B cell (primary cell): Measurements from ENCODE around the gene XRCC3.

Source experiments
- EZH2 ChIP-seq: IDR thresholded peaks from 2 replicates; pipeline ENCODE4 v1.6.1; 2012; ENCODE audit warnings: borderline replicate concordance, low read depth, mild to moderate bottlenecking, moderate library complexity, low read length; ENCODE audit not compliant: insufficient read depth, poor library complexity, severe bottlenecking
- TF ChIP-seq, protein P1 (sequence below): fragments of 200-600 bp; IDR thresholded peaks from one replicate; pipeline ENCODE4 v1.8.0; 2022; ENCODE audit warnings: antibody characterized with exemption, mild to moderate bottlenecking

DNA sequence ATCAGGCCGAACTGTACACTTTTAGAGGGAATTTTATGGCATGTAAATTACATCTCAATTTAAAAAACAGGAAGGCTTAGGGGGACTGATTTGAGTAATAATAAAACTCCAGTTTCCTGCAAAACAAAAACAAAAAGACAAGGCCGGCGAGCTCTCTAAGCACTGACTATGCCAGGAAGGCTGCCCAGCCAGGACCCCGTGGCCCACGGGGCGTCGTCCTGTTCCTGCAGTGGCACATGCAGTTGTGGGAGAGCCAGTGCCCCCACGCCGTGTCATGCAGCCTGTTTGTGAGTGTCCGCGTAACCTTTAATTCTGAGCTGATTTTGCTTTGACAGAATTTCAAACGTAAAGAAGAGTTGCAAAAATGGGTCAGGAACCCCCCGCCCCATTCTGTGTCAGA, 10.5 kb downstream of the XRCC3 start:
- TF ChIP-seq, protein P1, sequence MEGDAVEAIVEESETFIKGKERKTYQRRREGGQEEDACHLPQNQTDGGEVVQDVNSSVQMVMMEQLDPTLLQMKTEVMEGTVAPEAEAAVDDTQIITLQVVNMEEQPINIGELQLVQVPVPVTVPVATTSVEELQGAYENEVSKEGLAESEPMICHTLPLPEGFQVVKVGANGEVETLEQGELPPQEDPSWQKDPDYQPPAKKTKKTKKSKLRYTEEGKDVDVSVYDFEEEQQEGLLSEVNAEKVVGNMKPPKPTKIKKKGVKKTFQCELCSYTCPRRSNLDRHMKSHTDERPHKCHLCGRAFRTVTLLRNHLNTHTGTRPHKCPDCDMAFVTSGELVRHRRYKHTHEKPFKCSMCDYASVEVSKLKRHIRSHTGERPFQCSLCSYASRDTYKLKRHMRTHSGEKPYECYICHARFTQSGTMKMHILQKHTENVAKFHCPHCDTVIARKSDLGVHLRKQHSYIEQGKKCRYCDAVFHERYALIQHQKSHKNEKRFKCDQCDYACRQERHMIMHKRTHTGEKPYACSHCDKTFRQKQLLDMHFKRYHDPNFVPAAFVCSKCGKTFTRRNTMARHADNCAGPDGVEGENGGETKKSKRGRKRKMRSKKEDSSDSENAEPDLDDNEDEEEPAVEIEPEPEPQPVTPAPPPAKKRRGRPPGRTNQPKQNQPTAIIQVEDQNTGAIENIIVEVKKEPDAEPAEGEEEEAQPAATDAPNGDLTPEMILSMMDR = no peak
- TF ChIP-seq EZH2 = no peak
